SK-N-MC (cell line): ENCODE data around the gene PGM2L1.

Experiments used
- DNase-seq: peaks from one replicate; pipeline ENCODE4 v3.0.0-alpha.2; 2011; ENCODE audit warnings: low read depth, low spot score
- H3K27ac ChIP-seq: fragments of 200-600 bp; sonication (generic); 2 replicates; pipeline ENCODE4 v1.5.1; 2016; ENCODE audit warnings: mixed run types
- H3K36me3 ChIP-seq: fragments of 200-600 bp; sonication (generic); 2 replicates; pipeline ENCODE4 v1.6.1; 2017; ENCODE audit warnings: antibody characterized with exemption, low read length, mixed read lengths; ENCODE audit not compliant: insufficient read depth
- H3K4me3 ChIP-seq: fragments of 200-600 bp; sonication (generic); 2 replicates; pipeline ENCODE4 v1.5.1; 2016
- H3K9ac ChIP-seq: fragments of 200-600 bp; sonication (generic); 2 replicates; pipeline ENCODE4 v1.8.0; 2017; ENCODE audit warnings: mixed run types, mixed read lengths; ENCODE audit not compliant: insufficient read length
- H3K9me3 ChIP-seq: fragments of 200-600 bp; sonication (generic); 2 replicates; pipeline ENCODE4 v1.6.1; 2017; ENCODE audit warnings: low read depth, mild to moderate bottlenecking, antibody characterized with exemption, low read length, moderate library complexity, mixed read lengths
- EZH2 ChIP-seq: fragments of 200-600 bp; sonication (generic); IDR thresholded peaks from one replicate; pipeline ENCODE4 v1.6.1; 2017; ENCODE audit warnings: antibody characterized with exemption
- FOXP2 ChIP-seq: optimal IDR thresholded peaks from 2 replicates; pipeline ENCODE3; 2011; ENCODE audit warnings: mild to moderate bottlenecking, moderate library complexity; ENCODE audit not compliant: insufficient read depth; ENCODE audit errors: extremely low read length, control extremely low read depth
- POLR2AphosphoS5 ChIP-seq: IDR thresholded peaks from 2 replicates; pipeline ENCODE4 v1.6.1; 2012; ENCODE audit warnings: mild to moderate bottlenecking, low read depth, low read length, borderline replicate concordance

Gene PGM2L1

DNA sequence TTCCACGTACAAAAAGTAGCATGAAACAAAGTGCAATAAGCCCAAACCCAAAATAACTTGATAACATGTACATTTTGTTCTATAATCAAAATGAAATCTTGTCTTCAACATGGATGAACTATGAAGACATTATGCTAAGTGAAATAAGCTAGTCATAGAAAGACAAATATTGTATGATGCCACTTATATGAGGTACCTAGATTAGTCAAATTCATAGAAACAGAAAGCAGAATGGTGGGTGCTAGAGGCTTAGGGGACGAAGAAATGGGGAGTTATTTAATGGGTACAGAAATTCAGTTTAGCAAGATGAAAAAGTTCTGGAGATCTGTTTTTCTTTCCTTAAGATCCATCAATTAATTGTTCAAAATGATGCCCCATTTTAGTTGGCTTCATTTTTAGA is 7.5 kb downstream of the PGM2L1 start:
- TF ChIP-seq POLR2AphosphoS5, result no peak
- TF ChIP-seq FOXP2, result no peak
- TF ChIP-seq EZH2, result no peak
- H3K27ac ChIP-seq, result no peak overlapping the region
- 0 out of 2 replicates have a peak, but pooled peaks cover 4% of the 10 kb centered on the region for H3K9me3 ChIP-seq
- H3K36me3 ChIP-seq, result no peaks in the 10 kb centered on the region
- no peak for DNase-seq
- no peak overlapping the region for H3K4me3 ChIP-seq
- H3K9ac ChIP-seq, result no peak overlapping the region

DNA sequence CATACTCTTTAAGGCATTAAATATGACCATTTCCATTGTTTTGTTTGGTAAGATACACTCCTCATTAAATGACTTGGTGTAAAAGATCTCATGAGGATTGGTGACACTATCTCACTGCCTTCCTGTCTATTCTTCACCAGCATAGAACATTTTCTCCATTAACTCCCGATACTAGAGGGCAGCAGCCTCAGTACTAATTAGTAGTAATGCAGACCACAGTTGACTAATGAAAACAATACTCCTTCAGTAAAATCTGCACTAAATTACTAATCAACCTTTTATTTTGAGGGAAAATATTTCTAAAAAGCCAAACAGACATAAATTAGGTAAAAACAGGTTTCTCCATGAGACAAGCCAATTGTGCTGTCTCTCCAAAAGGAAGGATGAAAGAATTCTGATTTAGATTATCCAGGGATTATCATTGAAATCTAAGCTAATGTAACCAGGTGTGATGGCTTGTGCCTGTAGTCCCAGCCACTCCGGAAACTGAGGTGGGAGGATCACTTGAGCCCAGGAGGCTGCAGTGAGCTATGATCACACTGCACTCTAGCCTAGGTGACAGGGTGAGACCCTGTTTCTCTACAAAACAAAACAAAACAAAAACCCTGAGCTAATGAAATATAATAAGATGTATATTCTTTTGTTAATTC is 9.4 kb downstream of the PGM2L1 start:
- H3K9ac ChIP-seq, result no peak overlapping the region
- H3K27ac ChIP-seq, result no peak overlapping the region
- H3K9me3 ChIP-seq, result 0 out of 2 replicates have a peak, but pooled peaks cover 4% of the 10 kb centered on the region
- no peaks in the 10 kb centered on the region for H3K36me3 ChIP-seq
- no peak overlapping the region for H3K4me3 ChIP-seq
- DNase-seq, result no peak
- no peak for TF ChIP-seq FOXP2
- TF ChIP-seq POLR2AphosphoS5, result no peak
- TF ChIP-seq EZH2, result no peak

DNA sequence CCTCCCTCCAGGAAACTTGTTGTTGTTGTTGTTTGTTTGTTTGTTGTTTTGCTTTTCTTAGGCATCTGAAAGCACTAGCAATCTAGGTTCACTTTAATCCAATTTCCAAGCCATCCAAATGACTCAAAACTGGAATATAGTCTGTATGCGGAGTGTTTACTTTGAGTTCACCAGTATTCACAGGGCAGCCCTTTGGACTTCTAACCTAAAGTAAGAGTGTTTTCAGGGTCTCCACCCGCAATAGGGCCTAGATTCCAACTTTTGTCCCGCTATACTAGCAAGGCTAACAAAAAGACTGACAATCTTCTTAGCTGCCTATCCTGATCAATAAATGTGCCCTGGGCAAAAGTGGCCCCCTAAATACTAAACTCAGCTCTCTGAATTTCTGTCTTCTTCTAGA is 13.6 kb downstream of the PGM2L1 start:
- H3K4me3 ChIP-seq, result no peak overlapping the region

DNA sequence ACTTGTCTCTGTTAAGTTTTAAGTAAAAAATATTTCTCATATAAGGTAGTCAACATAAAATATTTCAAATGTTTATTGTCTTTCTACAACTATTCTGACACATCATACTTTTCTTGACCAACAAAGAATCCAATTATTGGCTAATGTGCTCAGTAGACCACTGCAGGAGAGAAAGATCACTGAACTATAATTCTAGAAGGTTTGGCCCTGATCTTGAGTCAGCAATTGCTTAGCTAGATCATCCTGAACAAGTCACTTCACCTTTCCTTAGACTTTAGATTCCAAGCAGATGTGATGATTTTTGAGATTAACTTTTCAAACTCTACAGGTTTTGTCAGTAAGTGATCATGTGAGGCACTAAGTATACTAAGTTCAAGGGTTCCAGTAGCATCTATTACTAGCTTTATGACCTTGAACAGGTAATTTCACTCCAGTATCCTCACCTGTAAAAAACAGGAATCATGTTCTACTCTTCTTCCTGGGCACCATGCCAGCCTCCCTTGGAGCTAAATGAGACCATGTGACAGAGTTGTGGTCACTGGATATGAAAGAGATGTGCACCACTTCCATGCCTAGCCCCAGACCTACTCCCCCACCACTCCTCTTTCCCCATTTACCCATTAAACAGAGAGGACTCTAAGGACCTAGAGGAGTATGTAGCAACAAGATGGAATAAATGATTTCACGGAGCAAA is 17.3 kb downstream of the PGM2L1 start:
- H3K4me3 ChIP-seq, result no peak overlapping the region
- H3K27ac ChIP-seq, result no peak overlapping the region
- TF ChIP-seq POLR2AphosphoS5 (no peak), FOXP2 (no peak), EZH2 (no peak)
- no peak overlapping the region for H3K9ac ChIP-seq
- no peak for DNase-seq
- H3K9me3 ChIP-seq, result no peaks in the 10 kb centered on the region
- no peaks in the 10 kb centered on the region for H3K36me3 ChIP-seq

More for the DNA sequence above, 13.6 kb downstream of the PGM2L1 start:
- Histone ChIP-seq H3K36me3 (no peaks in the 10 kb centered on the region), H3K27ac (no peak overlapping the region), H3K9me3 (no peaks in the 10 kb centered on the region), H3K9ac (no peak overlapping the region)
- DNase-seq, result no peak
- TF ChIP-seq EZH2 (no peak), POLR2AphosphoS5 (no peak), FOXP2 (no peak)

DNA sequence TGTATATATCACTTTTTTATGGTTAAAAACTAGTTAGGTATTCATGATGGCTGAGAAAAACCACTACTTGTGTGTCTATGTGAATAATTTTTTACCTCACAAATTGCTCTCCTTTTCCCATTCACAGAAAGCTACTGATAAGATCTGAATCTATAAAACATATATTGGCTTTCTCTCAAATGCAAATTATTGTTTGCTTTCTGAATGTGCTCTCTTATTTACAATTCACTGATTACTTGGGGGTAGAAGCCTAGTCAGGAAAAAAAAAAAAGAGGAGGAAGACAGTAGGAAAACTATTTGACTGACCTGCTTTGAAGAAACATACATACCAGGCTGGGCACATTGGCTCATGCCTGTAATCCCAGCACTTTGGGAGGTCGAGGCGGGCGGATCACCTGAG is 20.5 kb downstream of the PGM2L1 start:
- no peak overlapping the region for H3K4me3 ChIP-seq
- no peaks in the 10 kb centered on the region for H3K36me3 ChIP-seq
- H3K9ac ChIP-seq, result no peak overlapping the region
- no peak for TF ChIP-seq POLR2AphosphoS5
- no peak for TF ChIP-seq EZH2
- TF ChIP-seq FOXP2, result no peak
- DNase-seq, result no peak
- no peak overlapping the region for H3K27ac ChIP-seq
- H3K9me3 ChIP-seq, result no peaks in the 10 kb centered on the region

DNA sequence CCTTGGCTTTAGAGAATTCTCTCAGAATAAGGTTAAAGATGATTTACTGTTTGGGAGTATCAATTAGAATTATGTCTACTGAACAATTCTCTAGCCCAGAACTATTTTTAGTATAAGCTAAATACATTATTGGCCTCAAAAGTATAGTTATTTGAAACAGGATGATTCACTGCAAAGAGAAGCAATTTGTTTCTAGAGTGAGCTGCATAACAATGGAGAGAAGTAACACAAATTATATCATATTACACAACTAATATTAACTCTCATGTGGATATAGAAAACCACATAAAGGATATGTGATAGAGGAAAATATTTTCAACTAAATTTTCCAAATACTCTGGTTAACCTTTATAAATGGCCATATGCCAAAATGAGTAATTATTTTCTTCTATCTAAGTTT is 24.9 kb downstream of the PGM2L1 start:
- H3K36me3 ChIP-seq, result no peaks in the 10 kb centered on the region
- no peak overlapping the region for H3K27ac ChIP-seq
- no peak for DNase-seq
- no peaks in the 10 kb centered on the region for H3K9me3 ChIP-seq
- no peak overlapping the region for H3K9ac ChIP-seq
- H3K4me3 ChIP-seq, result no peak overlapping the region
- TF ChIP-seq POLR2AphosphoS5, result no peak
- TF ChIP-seq EZH2, result no peak
- no peak for TF ChIP-seq FOXP2

DNA sequence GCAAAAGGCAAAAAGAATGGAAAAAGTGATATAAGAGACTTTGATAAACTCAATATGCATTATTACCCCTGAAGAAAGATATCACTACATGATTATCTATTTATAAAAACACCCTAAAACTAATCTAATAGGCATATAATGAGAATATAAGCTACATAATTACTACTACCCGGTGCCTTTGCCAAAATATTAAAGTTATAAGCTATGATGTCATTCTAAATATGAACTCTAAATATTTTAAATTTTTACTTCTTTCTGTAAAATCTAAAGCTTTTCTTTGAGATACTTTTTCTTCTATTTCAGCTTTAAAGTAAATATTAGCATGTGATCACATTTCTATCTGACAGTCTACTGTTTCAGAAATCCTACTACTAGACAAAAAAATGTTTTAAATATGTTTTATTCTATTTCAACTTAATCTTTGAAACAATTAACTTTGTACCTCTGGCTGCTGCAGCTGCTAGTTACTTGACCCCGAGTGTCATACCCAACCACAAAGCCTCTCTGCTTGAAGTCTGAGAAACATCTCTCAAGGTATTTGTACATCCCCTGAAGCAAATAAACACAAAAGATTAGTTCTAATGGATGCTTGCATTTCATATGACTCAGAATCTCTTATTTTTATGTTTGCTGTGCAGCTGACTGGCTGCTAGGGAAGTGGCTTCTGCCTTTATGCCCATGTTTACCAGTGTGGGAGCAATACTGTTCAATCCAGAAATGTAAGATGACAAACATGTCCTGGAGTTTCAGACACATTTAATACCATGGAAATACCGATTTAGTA is 26.8 kb downstream of the PGM2L1 start:
- Histone ChIP-seq H3K4me3 (no peak overlapping the region), H3K36me3 (no peaks in the 10 kb centered on the region), H3K9ac (no peak overlapping the region), H3K9me3 (no peaks in the 10 kb centered on the region), H3K27ac (peak overlapping the region; percentile 45)
- no peak for DNase-seq
- no peak for TF ChIP-seq EZH2
- TF ChIP-seq POLR2AphosphoS5, result no peak
- no peak for TF ChIP-seq FOXP2

DNA sequence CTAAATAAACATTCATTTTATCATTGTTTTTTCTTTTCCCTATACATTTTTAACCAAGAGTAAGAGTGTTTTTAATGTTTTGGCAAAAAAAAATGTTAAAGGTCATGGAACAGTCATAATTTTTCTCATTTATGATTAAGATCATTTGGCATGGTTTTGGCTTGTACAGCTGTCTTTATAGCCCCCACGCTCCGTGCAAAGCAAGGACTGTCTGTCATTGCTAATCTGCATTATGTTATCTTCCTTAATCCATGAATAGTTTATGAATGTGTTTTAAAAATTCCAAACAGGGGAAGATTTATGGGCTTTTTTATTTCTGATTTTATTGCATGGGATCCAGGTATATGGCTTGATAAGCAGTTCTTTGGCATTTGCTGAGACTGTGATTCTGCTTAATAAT is 28.1 kb downstream of the PGM2L1 start:
- no peak overlapping the region for H3K4me3 ChIP-seq
- TF ChIP-seq FOXP2, result no peak
- no peak for TF ChIP-seq EZH2
- TF ChIP-seq POLR2AphosphoS5, result no peak
- H3K36me3 ChIP-seq, result no peaks in the 10 kb centered on the region
- H3K9ac ChIP-seq, result no peak overlapping the region
- DNase-seq, result no peak
- no peak overlapping the region for H3K27ac ChIP-seq
- H3K9me3 ChIP-seq, result no peaks in the 10 kb centered on the region
